NOMO-1 (cell line): ENCODE data around the gene ZFAND5.

ENCODE experiments used
- DNase-seq, 2 experiments: peaks; one replicate each; lab custom pipeline; 2025; ENCODE audit not compliant: unreplicated experiment in 2 of 2; lab: John Stamatoyannopoulos, UW

The ZFAND5 gene, protein sequence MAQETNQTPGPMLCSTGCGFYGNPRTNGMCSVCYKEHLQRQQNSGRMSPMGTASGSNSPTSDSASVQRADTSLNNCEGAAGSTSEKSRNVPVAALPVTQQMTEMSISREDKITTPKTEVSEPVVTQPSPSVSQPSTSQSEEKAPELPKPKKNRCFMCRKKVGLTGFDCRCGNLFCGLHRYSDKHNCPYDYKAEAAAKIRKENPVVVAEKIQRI

DNA sequence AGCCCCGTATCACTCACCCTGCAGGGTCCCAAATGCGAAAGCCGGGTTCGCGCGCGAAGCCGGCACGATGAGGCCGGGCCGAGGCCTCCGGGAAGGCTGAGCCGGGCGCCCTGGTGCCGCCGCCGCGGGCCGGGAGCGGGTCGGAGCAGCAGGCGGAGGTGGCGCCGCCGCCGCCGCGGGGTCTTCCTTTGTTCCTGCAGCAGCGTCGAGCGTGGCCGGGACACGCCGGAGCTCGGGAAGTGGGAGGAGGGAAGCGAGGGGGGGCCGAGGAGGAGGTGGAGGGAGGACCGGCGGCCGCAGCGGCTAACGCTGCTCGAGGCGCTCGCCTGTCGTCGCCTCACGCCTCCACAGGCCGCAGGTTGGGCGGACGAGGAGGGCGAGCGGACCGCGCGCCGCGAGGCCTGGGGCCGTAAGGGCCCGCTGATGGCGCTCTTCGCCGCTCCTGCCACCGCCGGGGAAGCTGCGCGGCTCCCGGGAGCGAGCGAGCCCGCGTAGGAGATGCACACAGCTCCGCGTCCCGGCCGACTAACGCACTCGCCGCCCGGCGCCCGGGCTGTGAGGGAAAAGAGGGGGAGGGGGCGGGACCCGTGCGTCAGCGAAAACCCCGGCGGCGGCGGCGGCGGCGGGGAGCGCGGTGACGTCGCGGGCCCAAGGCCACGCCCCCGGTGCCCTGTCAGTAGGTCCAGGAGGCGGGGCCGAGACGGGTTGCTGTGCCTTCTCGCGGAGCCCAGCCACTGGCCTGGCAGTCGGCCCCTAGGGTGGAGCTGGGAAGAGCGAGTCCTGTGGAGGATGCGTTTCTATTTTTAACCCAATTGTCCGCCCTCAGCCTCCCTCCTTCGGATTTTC is at the start of gene ZFAND5:
ZFAND5 (minus strand) TSS at position 530 of the 846 bp plus-strand sequence. CDS start 4,430 bp downstream, outside the sequence.
- peak; percentile 61 to 65 for DNase-seq

GRCh38 chr9:72412483-72413040 is 47.6 kb upstream of the ZFAND5 start:
- DNase-seq, result peak in 1 of 2 experiments; percentile 1

DNA sequence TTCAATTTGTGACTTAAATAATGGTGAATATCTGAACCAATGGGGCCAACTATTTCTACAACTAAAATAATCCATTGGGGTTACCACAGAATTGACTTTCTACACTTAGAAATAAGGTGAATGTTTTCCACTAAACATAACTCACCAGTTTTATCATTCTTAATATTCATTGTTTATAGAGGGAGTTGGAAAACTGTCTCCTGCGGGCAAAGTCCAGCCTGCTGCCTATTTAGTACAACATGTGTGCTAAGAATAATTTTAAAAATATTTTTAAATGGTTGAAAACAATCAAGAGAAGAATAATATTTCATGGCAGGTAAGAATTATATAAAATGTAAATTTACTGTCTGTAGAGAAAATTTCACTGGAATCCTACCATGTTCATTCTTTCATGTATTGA is 45.2 kb upstream of the ZFAND5 start:
- DNase-seq, result no peak

DNA sequence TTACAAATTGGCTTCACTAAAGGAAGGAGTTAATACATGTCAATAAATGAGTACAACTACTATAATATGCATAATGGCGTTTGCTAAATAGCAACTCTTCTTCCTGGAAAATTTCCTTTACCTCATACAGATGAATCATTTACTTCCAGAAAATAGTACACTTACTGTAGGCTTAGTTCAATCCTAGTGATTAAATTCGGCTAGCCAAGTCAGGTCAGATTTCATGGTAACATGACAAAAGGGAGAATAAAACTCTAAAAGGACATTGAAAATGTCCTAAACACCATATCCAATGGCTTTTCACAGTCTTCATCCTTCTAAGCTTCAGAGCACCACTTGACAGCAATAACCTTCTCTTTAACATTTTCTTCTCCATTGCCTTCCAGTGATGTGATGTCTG is 42.1 kb upstream of the ZFAND5 start:
- no peak for DNase-seq

DNA sequence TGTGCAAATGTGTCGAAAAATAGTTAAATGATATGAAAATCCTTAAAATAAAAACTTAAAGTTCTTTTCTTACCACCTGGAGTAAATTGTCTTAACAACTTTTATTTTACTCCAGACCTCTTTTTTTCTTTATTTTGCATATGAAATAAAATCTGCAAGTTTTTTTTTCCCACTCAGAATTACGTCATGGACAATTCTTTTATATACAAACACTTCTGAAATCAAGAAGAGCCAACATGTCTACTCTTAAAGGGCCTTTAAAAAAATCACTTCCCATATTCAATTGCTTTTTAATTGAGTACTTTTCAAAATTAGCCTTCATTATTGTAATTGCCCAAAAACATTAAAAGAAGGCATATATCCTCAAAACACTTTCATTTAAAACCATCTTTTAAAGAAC is 37.7 kb upstream of the ZFAND5 start:
- DNase-seq, result no peak

- DNase-seq, result no peak
These were observed 36.4 kb upstream of the ZFAND5 start for GRCh38 chr9:72401396-72401795.

GRCh38 chr9:72400866-72401265 is 35.9 kb upstream of the ZFAND5 start:
- DNase-seq, result no peak

- DNase-seq, result no peak
These were observed 34.4 kb upstream of the ZFAND5 start for GRCh38 chr9:72399391-72399790.

- peak; percentile 43 to 55 for DNase-seq
These were observed 31.5 kb upstream of the ZFAND5 start for GRCh38 chr9:72396247-72397091.

DNA sequence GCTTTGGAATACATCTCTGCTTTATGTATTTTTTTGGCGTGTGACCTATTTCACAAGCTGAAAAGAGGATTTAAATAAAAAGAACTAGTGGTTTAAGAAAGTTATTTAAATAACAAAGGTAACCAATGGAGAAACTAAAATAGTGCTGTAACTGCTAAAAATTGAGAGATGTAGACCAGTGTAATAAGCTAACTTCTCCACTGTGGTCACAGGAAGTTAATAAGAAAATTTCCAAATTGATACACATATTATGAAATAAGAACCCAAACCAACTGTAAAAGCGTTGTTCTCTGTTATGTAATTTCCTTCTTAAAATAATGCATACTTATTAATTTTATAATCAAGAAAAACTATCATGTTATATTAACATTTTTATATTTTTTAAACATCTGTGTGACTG is 29.1 kb upstream of the ZFAND5 start:
- DNase-seq, result peak in 1 of 2 experiments; percentile 72

DNA sequence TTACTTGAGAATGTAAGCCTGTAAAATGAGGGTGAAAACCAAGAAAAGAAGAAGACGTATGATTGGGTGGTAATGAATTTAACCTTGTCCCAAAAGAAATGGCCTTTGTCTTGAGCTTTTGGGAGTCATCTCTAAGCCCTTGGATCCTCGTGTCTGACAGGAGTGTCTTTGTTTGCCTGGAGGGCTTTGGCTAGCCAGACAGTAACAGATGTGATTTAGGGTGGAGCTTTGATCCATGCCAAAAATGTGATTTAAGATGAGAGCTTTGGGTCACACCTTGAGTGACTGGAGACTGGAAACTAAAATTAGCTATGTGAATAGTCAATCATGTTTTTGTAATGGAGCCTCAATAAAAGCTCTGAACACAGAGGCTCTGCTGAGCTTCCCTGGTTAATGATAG is 25.9 kb upstream of the ZFAND5 start:
- no peak for DNase-seq

DNA sequence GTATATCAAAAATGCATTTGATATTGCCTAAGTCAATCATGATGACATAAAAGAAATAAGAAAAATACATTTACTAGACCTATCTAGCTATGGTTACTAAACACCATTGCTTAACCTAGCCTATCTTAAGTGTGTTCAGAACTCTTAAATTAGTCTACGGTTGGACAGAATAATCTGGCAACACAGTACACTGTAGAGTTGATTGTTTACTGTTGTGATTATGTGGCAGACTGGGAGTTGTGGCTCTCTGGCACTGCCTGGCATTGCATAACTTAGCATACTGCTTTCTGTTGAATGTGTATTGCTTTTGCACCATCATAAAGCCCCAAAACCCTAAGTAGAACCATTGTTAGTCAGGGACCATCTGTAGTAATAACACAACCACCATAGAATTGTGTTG is 21.2 kb upstream of the ZFAND5 start:
- no peak for DNase-seq

GRCh38 chr9:72384710-72385485 is 19.9 kb upstream of the ZFAND5 start:
- DNase-seq, result no peak

DNA sequence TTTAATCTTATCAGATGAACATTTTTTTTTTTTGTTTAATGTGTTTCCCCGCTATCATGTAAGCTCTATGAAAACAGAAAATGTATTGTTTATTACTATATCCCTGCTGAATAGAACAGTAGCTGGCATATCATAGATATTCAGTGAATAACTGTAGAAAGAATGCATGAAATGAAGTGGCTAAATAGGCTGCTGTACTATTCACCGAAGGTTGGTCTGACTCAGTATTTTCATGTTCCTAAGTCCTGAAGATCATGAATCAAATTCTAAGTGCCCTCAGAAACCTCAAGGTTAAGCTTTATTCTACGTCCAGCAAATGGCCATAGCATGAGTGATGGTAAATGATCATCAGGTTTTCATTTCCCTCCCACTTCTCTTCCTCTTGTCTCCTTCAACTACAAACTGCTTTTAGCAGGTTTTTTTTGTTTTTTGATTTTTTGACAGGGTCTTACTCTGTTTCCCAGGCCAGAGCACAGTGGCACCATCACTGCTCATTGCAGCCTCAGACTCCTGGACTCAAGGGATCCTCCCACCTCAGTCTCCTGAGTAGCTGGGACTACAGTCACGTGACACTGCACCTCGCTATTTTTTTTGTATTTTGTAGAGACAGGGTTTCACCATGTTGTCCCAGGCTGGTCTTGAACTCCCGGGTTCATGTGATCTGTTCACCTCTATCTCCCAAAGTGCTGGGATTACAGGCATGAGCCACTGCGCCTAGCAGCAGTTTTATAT is 19.1 kb upstream of the ZFAND5 start:
- no peak for DNase-seq

- DNase-seq, result no peak
These were observed 17.4 kb upstream of the ZFAND5 start for GRCh38 chr9:72382405-72382804.

GRCh38 chr9:72377041-72377440 is 12.0 kb upstream of the ZFAND5 start:
- no peak for DNase-seq

DNA sequence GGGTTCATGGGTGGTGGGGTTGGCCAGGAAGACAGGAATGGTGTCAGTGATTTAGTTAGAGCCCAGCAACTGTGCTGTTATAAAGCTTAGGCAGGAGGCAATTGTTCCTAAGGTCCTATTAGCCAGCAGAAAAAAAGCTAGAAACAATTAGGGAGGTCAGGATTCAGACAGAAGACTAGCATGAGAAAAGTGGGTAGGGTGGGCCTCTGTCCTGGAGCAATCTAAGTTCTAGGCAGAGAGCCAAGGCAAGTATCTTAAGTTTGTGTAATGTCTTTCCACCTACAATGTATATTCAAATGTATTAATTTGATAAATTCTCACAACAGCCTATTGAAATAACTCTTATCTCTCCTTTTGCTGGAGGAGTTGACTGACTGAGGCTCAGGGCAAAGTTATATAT is 6.1 kb upstream of the ZFAND5 start:
- DNase-seq, result no peak

GRCh38 chr9:72365525-72366256 is 683 bp upstream of the ZFAND5 start:
- peak; percentile 47 to 56 for DNase-seq
